ENCODE data around the gene MIXL1. TPM values are rescaled to one million over a fixed set of nuclear protein-coding genes. Genes with fewer than 3 reads are reported as not detected.

The MIXL1 gene
- under 1 TPM in 1 of 6 experiments, not detected in 5; 0.14 TPM for total RNA-seq (2021; fragmentation: NEBNext Ultra II Directional; extraction: Animal tissue kit (Norgen Biotek cat#: 25700))
- long read RNA-seq: 0 reads

DNA sequence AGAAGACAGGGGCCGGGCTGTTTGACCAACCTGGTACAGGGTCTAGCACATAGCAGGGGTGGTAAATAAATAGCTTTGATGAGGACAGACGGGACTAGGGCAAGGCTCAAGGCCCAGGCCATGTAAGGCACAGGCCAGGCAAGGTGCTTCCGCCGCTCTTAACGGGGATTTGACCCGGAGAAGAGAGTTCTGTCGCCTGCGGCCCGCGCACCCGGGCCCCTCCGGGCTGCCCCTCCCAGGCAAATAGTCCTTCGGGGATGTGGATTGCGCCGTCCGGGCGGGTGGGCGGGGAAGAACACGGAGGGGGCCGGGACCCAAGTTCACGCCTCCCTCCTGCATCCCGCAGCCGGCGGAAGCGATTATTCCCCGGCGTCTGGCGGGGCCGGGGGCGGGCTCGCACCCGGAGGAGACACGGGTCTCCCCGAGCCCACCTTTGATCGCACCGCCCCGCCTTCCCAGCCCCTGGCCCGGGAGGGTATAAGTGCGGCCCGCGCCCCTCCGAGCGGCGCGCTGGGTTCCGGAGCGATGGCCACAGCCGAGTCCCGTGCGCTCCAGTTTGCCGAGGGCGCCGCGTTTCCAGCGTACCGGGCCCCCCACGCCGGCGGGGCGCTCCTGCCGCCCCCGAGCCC, at the start of gene MIXL1:
Gene MIXL1 (plus strand): TSS at position 508 of the 629 bp plus-strand sequence. CDS start 18 bp downstream, at position 526.
- Mint-ChIP-seq H3K27me3 (ENCODE audit: insufficient read depth) (peaks cover 10% of the 10 kb centered on the region; the same call in 1 of the 2 replicates), H3K9me3 (no peaks in the 10 kb centered on the region), H3K4me1 (ENCODE audit: low read depth) (no peaks in the 10 kb centered on the region), H3K36me3 (ENCODE audit: low read depth) (no peaks in the 10 kb centered on the region), H3K4me3 (peak within 1 kb of the TSS; percentile 42), H3K27ac (no peak within 1 kb of the TSS)
- DNase-seq: no peak
- TF ChIP-seq, protein P1, sequence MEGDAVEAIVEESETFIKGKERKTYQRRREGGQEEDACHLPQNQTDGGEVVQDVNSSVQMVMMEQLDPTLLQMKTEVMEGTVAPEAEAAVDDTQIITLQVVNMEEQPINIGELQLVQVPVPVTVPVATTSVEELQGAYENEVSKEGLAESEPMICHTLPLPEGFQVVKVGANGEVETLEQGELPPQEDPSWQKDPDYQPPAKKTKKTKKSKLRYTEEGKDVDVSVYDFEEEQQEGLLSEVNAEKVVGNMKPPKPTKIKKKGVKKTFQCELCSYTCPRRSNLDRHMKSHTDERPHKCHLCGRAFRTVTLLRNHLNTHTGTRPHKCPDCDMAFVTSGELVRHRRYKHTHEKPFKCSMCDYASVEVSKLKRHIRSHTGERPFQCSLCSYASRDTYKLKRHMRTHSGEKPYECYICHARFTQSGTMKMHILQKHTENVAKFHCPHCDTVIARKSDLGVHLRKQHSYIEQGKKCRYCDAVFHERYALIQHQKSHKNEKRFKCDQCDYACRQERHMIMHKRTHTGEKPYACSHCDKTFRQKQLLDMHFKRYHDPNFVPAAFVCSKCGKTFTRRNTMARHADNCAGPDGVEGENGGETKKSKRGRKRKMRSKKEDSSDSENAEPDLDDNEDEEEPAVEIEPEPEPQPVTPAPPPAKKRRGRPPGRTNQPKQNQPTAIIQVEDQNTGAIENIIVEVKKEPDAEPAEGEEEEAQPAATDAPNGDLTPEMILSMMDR (IDR thresholded peaks at IDR 0.05): no peak

DNA sequence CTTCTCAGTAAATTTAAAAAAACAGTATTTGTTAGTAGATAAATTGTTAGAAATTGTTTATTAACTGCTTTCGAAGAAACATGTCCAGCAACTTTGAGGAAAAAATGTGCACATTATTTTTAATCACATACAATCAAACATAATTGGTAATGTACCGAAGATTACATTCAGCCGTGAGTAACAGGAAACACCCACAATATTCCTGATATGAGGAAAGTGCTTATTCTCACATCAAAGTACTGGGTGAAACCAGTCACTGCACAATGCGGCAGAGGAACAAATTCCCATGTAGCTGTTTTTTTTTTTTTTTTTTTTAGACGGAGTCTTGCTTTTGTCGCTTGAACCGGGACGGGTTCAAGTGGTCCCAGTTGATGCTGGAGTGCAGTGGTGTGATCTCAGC, 46.6 kb upstream of the MIXL1 start:
- TF ChIP-seq, protein P1 (IDR thresholded peaks at IDR 0.05): no peak
- H3K9me3 Mint-ChIP-seq: no peaks in the 10 kb centered on the region
- DNase-seq: no peak
- H3K27me3 Mint-ChIP-seq (ENCODE audit: insufficient read depth): no peaks in the 10 kb centered on the region
- H3K36me3 Mint-ChIP-seq (ENCODE audit: low read depth): peaks cover 14% of the 10 kb centered on the region
- H3K27ac Mint-ChIP-seq: no peak overlapping the region
- peaks cover 26% of the 10 kb centered on the region for H3K4me1 Mint-ChIP-seq (ENCODE audit: low read depth)
- H3K4me3 Mint-ChIP-seq: no peak overlapping the region

DNA sequence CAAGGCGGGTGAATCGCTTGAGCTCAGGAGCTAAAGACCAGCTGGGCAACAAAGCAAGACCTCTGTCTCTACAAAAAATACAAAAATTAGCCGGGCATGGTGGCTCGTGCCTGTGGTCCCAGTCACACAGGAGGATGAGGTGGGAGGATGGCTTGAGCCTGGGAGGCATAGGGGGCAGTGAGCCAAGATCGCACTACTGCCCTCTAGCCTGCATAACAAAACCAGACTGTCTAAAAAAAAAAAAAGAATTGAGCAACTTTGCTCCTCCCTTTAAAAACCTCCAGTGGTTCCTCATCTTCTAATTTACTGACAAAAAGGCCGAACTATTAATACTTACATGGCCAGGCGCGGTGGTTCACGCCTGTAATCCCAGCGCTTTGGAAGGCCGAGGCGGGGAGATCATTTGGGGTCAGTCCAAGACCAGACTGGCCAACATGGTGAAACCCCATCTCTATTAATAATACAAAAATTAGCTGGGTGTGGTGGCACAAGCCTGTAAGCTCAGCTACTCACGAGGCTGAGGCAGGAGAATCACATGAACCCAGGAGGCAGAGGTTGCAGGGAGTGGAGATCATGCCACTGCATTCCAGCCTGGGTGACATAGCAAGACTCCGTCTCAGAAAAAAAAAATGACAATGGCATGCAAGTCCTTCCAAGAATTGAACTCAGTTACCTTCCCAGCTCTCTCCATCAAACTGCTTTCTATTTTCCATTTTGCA, 41.3 kb upstream of the MIXL1 start:
- peak overlapping the region; percentile 71 for H3K4me3 Mint-ChIP-seq
- TF ChIP-seq, protein P1 (IDR thresholded peaks at IDR 0.05): peak; percentile 73
- DNase-seq: peak; percentile 48
- H3K36me3 Mint-ChIP-seq (ENCODE audit: low read depth): peaks cover 40% of the 10 kb centered on the region
- no peaks in the 10 kb centered on the region for H3K27me3 Mint-ChIP-seq (ENCODE audit: insufficient read depth)
- H3K9me3 Mint-ChIP-seq: no peaks in the 10 kb centered on the region
- peaks cover 46% of the 10 kb centered on the region for H3K4me1 Mint-ChIP-seq (ENCODE audit: low read depth)
- peak overlapping the region; percentile 81 for H3K27ac Mint-ChIP-seq

DNA sequence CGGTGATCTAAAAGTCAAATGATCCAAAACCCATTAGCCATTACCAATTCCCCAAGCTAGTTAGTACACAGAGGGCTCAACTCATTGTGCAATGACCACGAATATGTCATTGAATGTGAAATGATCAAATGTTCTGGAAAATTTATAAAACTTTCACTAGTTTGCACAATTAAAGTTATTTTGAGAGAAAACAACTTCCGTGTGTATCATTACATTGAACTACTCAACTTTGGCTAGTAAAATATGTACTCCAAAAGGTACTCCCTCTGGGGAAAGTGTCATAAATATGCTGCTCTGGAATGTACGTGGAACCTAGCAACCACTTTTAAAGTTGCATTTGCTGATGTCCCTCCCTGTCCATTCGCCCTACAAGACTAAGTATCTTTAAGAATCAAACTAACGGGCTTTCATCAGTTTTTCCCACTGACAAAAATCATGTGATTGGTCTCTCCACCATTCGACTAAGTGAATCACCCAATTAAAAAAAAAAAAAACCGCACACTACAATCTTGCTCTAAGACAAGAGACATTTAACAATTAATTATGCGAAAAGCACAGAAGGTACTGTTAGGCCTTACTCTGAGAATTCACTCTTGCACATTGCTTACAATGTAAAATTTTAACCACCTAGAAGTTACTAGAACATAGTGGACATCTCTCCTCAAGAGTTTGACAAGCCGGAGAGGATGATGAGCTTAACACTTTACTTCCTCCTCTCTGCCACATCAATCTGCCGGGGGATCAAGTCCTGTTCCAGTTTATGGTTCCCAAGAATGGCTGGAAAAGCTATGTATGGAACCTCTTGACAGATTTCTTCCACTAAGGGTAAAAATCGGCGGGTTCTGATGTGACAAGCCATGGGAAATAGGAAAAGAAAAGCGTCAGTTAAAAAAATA, 38.1 kb upstream of the MIXL1 start:
- H3K4me3 Mint-ChIP-seq: peak overlapping the region; percentile 99
- peak overlapping the region; percentile 97 for H3K27ac Mint-ChIP-seq
- peaks cover 28% of the 10 kb centered on the region for H3K36me3 Mint-ChIP-seq (ENCODE audit: low read depth)
- TF ChIP-seq, protein P1 (IDR thresholded peaks at IDR 0.05): no peak
- no peaks in the 10 kb centered on the region for H3K27me3 Mint-ChIP-seq (ENCODE audit: insufficient read depth)
- H3K9me3 Mint-ChIP-seq: no peaks in the 10 kb centered on the region
- peaks cover 46% of the 10 kb centered on the region for H3K4me1 Mint-ChIP-seq (ENCODE audit: low read depth)
- DNase-seq: peak; percentile 43

All from HFFc6 (cell line).